Measurements from ENCODE around the gene GDF10. TPM values are rescaled to one million over a fixed set of nuclear protein-coding genes. Genes with fewer than 3 reads are reported as not detected.

GDF10 gene
- polyA plus RNA-seq, 1 experiment: not detected

DNA sequence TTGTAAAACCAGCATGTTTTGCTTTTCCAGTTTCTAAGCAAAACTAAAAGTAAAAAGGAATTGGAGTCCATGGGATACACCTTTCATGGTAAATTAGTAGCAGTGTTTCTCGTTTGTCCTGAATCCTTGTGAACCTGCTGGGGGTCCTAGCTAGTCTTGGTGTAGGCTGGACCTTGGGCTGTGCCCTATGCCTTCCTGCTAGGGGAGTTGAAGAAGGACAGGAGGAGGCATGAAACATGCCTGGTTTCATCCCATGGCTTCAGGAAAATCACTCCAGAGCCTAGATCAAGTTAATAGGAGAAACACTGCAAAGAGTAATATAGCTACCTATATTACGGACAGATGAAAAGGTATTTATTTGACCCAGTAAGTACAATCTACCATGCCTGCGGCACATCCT, 41.1 kb upstream of the GDF10 start:
- no peak for DNase-seq (ENCODE audit: low read depth)
- ChIA-PET CTCF (no interaction called here), POLR2A (no interaction called here)
- Histone ChIP-seq H3K27me3 (ENCODE audit: control insufficient read depth, insufficient read depth, low read length) (peaks cover 2% of the 10 kb centered on the region), H3K4me3 (ENCODE audit: low read depth, low read length) (no peak overlapping the region), H3K36me3 (ENCODE audit: control insufficient read depth, insufficient read depth, low read length) (no peaks in the 10 kb centered on the region)
- TF ChIP-seq, protein P1, sequence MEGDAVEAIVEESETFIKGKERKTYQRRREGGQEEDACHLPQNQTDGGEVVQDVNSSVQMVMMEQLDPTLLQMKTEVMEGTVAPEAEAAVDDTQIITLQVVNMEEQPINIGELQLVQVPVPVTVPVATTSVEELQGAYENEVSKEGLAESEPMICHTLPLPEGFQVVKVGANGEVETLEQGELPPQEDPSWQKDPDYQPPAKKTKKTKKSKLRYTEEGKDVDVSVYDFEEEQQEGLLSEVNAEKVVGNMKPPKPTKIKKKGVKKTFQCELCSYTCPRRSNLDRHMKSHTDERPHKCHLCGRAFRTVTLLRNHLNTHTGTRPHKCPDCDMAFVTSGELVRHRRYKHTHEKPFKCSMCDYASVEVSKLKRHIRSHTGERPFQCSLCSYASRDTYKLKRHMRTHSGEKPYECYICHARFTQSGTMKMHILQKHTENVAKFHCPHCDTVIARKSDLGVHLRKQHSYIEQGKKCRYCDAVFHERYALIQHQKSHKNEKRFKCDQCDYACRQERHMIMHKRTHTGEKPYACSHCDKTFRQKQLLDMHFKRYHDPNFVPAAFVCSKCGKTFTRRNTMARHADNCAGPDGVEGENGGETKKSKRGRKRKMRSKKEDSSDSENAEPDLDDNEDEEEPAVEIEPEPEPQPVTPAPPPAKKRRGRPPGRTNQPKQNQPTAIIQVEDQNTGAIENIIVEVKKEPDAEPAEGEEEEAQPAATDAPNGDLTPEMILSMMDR (IDR thresholded peaks at IDR 0.05; ENCODE audit: insufficient read depth, low read depth, low read length): no peak

DNA sequence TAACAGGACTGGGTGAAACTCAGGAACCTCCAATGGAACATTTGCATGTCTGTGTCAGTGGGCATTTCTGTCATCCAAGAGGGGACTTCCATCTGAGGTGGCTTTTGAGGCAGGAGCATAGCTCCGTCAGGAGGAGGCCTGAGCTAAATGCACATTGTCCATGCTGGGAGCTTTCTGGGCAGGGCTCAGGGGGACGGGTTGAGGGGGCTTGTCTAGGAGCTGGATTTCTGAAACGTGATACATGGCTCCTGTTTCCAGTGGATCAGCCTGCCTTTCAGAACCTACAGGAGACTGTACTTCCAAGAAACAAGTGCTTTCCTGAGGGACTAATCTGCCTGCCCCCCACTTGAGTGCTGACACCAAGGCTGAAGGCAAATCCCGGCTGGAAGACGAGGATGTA, 40.5 kb upstream of the GDF10 start:
- no peaks in the 10 kb centered on the region for H3K36me3 ChIP-seq (ENCODE audit: control insufficient read depth, insufficient read depth, low read length)
- TF ChIP-seq, protein P1 (IDR thresholded peaks at IDR 0.05; ENCODE audit: insufficient read depth, low read depth, low read length): no peak
- POLR2A ChIA-PET: no interaction called here
- H3K27me3 ChIP-seq (ENCODE audit: control insufficient read depth, insufficient read depth, low read length): peaks cover 2% of the 10 kb centered on the region
- CTCF ChIA-PET: interaction anchor here (2.0 kb wide), 1 partner anchor 212 kb away, joined by 6 read pairs; no protein-coding TSS in a partner anchor
- H3K4me3 ChIP-seq (ENCODE audit: low read depth, low read length): no peak overlapping the region
- DNase-seq (ENCODE audit: low read depth): no peak

DNA sequence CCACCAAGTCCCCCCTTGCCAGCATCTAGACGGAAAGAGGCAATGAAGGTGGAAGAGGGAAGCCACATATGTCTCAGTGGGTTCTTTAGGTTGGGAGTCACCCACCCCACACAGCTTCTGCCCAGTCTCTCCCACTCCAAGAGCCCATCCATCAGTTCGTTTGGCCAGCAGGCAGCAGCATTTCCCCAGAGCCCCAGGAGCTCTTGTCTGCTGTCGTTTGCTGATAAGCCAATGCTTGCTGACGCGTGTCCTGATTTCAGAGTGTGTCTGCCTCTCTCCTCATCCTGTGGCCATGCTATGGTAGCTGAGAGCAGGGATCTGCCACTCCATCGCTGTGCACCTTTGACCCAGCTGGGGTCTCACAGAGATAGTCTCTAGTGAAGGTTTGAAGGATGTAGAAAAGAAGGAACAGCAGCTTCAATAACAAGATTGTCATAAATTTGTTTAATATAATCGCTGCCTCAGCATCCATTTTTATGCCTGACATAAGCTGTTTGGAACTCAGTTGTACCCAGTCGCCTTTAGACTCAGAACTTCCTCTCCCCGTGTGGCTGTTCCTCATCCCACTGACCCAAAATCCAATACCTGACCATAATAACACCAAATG, 39.4 kb upstream of the GDF10 start:
- Histone ChIP-seq H3K4me3 (ENCODE audit: low read depth, low read length) (no peak overlapping the region), H3K36me3 (ENCODE audit: control insufficient read depth, insufficient read depth, low read length) (no peaks in the 10 kb centered on the region), H3K27me3 (ENCODE audit: control insufficient read depth, insufficient read depth, low read length) (peaks cover 2% of the 10 kb centered on the region)
- TF ChIP-seq, protein P1 (IDR thresholded peaks at IDR 0.05; ENCODE audit: insufficient read depth, low read depth, low read length): no peak
- CTCF ChIA-PET: interaction anchor here (2.0 kb wide), 1 partner anchor 213 kb away, joined by 6 read pairs; no protein-coding TSS in a partner anchor
- DNase-seq (ENCODE audit: low read depth): no peak
- POLR2A ChIA-PET: no interaction called here

DNA sequence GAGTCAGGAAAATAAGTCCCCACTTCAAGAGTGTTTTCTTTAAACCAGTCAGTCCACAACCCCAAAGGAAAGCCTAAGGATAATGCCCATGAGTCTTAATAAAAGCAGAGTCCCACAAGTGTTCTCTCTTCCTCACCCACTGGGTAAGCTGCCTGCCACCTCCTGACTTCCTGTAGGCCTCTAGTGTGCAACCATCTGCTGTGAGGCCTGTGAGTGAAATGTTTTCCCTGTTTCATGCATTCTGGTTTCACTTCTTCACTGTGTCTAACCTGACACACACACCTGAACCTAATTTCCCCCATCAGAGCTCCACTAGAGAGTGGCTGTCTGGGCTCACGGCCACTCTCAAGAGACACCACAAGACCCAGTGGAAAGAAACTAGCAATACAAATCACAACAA, 38.9 kb upstream of the GDF10 start:
- Histone ChIP-seq H3K27me3 (ENCODE audit: control insufficient read depth, insufficient read depth, low read length) (peaks cover 2% of the 10 kb centered on the region), H3K36me3 (ENCODE audit: control insufficient read depth, insufficient read depth, low read length) (no peaks in the 10 kb centered on the region), H3K4me3 (ENCODE audit: low read depth, low read length) (no peak overlapping the region)
- DNase-seq (ENCODE audit: low read depth): no peak
- ChIA-PET CTCF (interaction anchor here (2.0 kb wide), 1 partner anchor 214 kb away, joined by 6 read pairs; no protein-coding TSS in a partner anchor), POLR2A (no interaction called here)
- TF ChIP-seq, protein P1 (IDR thresholded peaks at IDR 0.05; ENCODE audit: insufficient read depth, low read depth, low read length): no peak

DNA sequence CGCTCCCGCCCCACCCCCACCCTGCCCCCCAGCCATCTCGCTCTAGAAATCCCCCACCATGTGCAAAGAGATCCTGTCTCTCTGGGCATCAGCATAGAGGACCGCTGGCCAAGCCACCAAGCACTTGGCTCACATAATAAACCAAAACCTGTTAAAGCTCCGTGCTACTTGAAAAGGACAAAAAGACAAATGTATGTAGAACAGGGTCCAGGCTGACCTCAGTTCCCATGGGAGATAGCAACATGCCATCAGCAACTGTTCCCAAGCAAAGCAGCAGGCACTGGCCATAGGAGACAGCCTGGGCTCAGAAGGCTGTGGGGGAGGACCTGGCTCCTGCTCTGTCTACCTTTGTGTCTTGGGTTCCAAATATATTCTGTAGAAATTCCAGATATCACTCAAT, 38.4 kb upstream of the GDF10 start:
- no peak for DNase-seq (ENCODE audit: low read depth)
- Histone ChIP-seq H3K27me3 (ENCODE audit: control insufficient read depth, insufficient read depth, low read length) (peaks cover 2% of the 10 kb centered on the region), H3K36me3 (ENCODE audit: control insufficient read depth, insufficient read depth, low read length) (no peaks in the 10 kb centered on the region), H3K4me3 (ENCODE audit: low read depth, low read length) (no peak overlapping the region)
- POLR2A ChIA-PET: no interaction called here
- TF ChIP-seq, protein P1 (IDR thresholded peaks at IDR 0.05; ENCODE audit: insufficient read depth, low read depth, low read length): no peak
- CTCF ChIA-PET: no interaction called here
